Endothelial cell of umbilical vein (primary cell): Measurements from ENCODE around the gene BDH1. TPM values are rescaled to one million over a fixed set of nuclear protein-coding genes. Genes with fewer than 3 reads are reported as not detected.

Experiments used
- BruUV-seq: library from RNA; stranded (reverse); fragments of 400-500 nt; replicated peaks from 2 replicates; lab custom pipeline; 2021; lab: Mats Ljungman, UMichigan
- CTCF ChIA-PET: fragments of 300-600, 350-600 bp; sonication (Branson Sonifier 250); formaldehyde crosslinking; loops from one replicate; lab custom pipeline; 2021; ENCODE audit warnings: antibody characterized with exemption, inconsistent platforms; lab: Charles Lee
- POLR2A ChIA-PET: fragments of 300-600, 350-600 bp; sonication (Branson Sonifier 250); formaldehyde crosslinking; loops from one replicate; lab custom pipeline; 2021; ENCODE audit warnings: antibody characterized with exemption, inconsistent platforms; lab: Charles Lee
- DNase-seq: peaks from one replicate; pipeline ENCODE4 v3.0.0-alpha.2; 2011; ENCODE audit warnings: low read depth, low spot score
- FAIRE-seq: peaks from 2 replicates; lab custom pipeline; 2011; peaks lifted over from hg19 to GRCh38; lab: Jason Lieb, UNC
- H2AFZ ChIP-seq: 2 replicates; pipeline ENCODE4 v1.6.0; 2012; ENCODE audit warnings: low read depth, low read length, control low read depth, inconsistent platforms
- H3K27ac ChIP-seq: 2 replicates; pipeline ENCODE4 v1.5.1; 2011; ENCODE audit warnings: low read depth, mild to moderate bottlenecking, control low read depth, low read length, moderate library complexity; ENCODE audit not compliant: insufficient read depth
- H3K27me3 ChIP-seq, 2 experiments: 2 replicates each; pipeline versions ENCODE4 v1.6.0 to v1.6.1; 2011; ENCODE audit warnings: low read length in 2 of 2, mixed read lengths in 1 of 2; ENCODE audit not compliant: control insufficient read depth in 2 of 2, insufficient read depth in 2 of 2
- H3K36me3 ChIP-seq, 2 experiments: 2 replicates in 1 of 2; 3 replicates in 1 of 2; pipeline ENCODE4 v1.5.1; 2011; ENCODE audit warnings: low read length in 2 of 2, mild to moderate bottlenecking in 1 of 2, moderate library complexity in 1 of 2; ENCODE audit not compliant: control insufficient read depth in 2 of 2, insufficient read depth in 2 of 2; ENCODE audit errors: extremely low read depth in 1 of 2
- H3K4me1 ChIP-seq: 3 replicates; pipeline ENCODE4 v1.5.1; 2011; ENCODE audit warnings: mild to moderate bottlenecking, low read length; ENCODE audit not compliant: control insufficient read depth, insufficient read depth; ENCODE audit errors: extremely low read depth
- H3K4me2 ChIP-seq: 2 replicates; pipeline ENCODE4 v1.6.1; 2011; ENCODE audit warnings: low read length, control low read depth, mixed read lengths; ENCODE audit not compliant: insufficient read depth
- H3K4me3 ChIP-seq, 3 experiments: fragments of 200-600 bp in 1 of 3; sonication (generic), shearing (Covaris generic) in 1 of 3; replicated peaks in 1 of 3; 2 replicates each; pipeline ENCODE4 v1.5.1; 2011 to 2016; ENCODE audit warnings: control low read depth in 3 of 3, low read length in 3 of 3, mild to moderate bottlenecking in 2 of 3, inconsistent platforms in 1 of 3, low read depth in 1 of 3, moderate library complexity in 1 of 3; ENCODE audit not compliant: insufficient read depth in 1 of 3
- H3K79me2 ChIP-seq: 2 replicates; pipeline ENCODE4 v1.6.0; 2012; ENCODE audit warnings: low read length, inconsistent platforms; ENCODE audit not compliant: control insufficient read depth, insufficient read depth
- H3K9ac ChIP-seq: replicated peaks from 2 replicates; pipeline ENCODE3; 2011; ENCODE audit warnings: low read length, control low read depth; ENCODE audit not compliant: insufficient read depth; ENCODE audit errors: extremely low read depth
- H3K9me1 ChIP-seq: replicated peaks from 3 replicates; pipeline ENCODE4 v1.6.0; 2011; ENCODE audit warnings: mild to moderate bottlenecking, low read length; ENCODE audit not compliant: control insufficient read depth, insufficient read depth; ENCODE audit errors: extremely low read depth
- H3K9me3 ChIP-seq: replicated peaks from 2 replicates; pipeline ENCODE4 v1.5.1; 2012; ENCODE audit warnings: low read length, inconsistent platforms; ENCODE audit not compliant: control insufficient read depth, insufficient read depth
- H4K20me1 ChIP-seq: replicated peaks from 2 replicates; pipeline ENCODE3; 2011; ENCODE audit warnings: mild to moderate bottlenecking, low read length; ENCODE audit not compliant: control insufficient read depth, insufficient read depth; ENCODE audit errors: extremely low read depth
- EZH2 ChIP-seq: IDR thresholded peaks from 2 replicates; pipeline ENCODE4 v1.6.1; 2012; ENCODE audit warnings: borderline replicate concordance, low read depth, mild to moderate bottlenecking, moderate library complexity, low read length, inconsistent platforms; ENCODE audit not compliant: severe bottlenecking
- FOS ChIP-seq: IDR thresholded peaks from 2 replicates; pipeline ENCODE4 v1.6.1; 2011; ENCODE audit warnings: mild to moderate bottlenecking, low read length, moderate library complexity, borderline replicate concordance; ENCODE audit not compliant: insufficient read depth
- GATA2 ChIP-seq: IDR thresholded peaks from 2 replicates; pipeline ENCODE4 v1.7.0; 2011; ENCODE audit warnings: low read depth, mild to moderate bottlenecking, moderate library complexity, mixed read lengths, low read length; ENCODE audit not compliant: insufficient read length, insufficient read depth
- JUN ChIP-seq: IDR thresholded peaks from 2 replicates; pipeline ENCODE4 v1.6.1; 2011; ENCODE audit warnings: borderline replicate concordance, low read depth; ENCODE audit not compliant: insufficient read length, insufficient read depth
- MYC ChIP-seq: IDR thresholded peaks from one replicate; pipeline ENCODE4 v1.6.1; 2011; ENCODE audit warnings: mild to moderate bottlenecking, low read depth, low read length
- POLR2A ChIP-seq: IDR thresholded peaks from 2 replicates; pipeline ENCODE4 v1.6.1; 2012; ENCODE audit warnings: low read depth, mild to moderate bottlenecking, control low read depth, low read length
- POLR2AphosphoS5 ChIP-seq: IDR thresholded peaks from 2 replicates; pipeline ENCODE4 v1.6.1; 2012; ENCODE audit warnings: low read depth, mild to moderate bottlenecking, control low read depth, low read length, moderate library complexity; ENCODE audit not compliant: insufficient read depth
- dilution Hi-C: fragments of 300-500 bp; cut with MboI; formaldehyde crosslinking; loops from one replicate; pipeline ENCODE4 v1.15.0; 2019; ENCODE audit warnings: low sequenced_read_pairs; ENCODE audit not compliant: extremely low pct_ligation_motif_present
- intact Hi-C: fragments of 100-400 bp; cut with micrococcal nuclease; formaldehyde crosslinking; loops from one replicate; pipeline ENCODE4 v1.10.0; 2022
- polyA plus RNA-seq, 4 experiments: library from polyadenylated mRNA; depleted of rRNA in 3 of 4; stranded (reverse) in 3 of 4; unstranded in 1 of 4; fragments of >200 nt; gene quantifications; 2 replicates each; pipeline versions ENCODE4 v1.2.1 to v1.2.3, GENCODE V29; 2011 to 2012; ENCODE audit warnings: missing spikeins in 1 of 4
- total RNA-seq: library from RNA; stranded (reverse); gene quantifications from 2 replicates; pipeline ENCODE4 v1.2.3, GENCODE V29; 2021
- TF ChIP-seq, protein P1 (sequence below): IDR thresholded peaks from 2 replicates; pipeline ENCODE4 v1.6.1; 2011; ENCODE audit not compliant: insufficient read depth, insufficient read length
- TF ChIP-seq, protein P2 (sequence below), 2 donors: IDR thresholded peaks; 1 replicate in 1 of 2; 2 replicates in 1 of 2; pipeline ENCODE4 v1.5.1; 2011; ENCODE audit warnings: low read length in 2 of 2, mild to moderate bottlenecking in 2 of 2, moderate library complexity in 2 of 2, control low read depth in 1 of 2, inconsistent platforms in 1 of 2, low read depth in 1 of 2; ENCODE audit not compliant: insufficient read depth in 1 of 2; ENCODE audit errors: extremely low read depth in 1 of 2

BDH1 gene
- total and polyA plus RNA-seq, 2 donors (not counting 3 experiments of a cell fraction or from before 2014, with no cell fraction given): 6.9 to 12.2 TPM

DNA sequence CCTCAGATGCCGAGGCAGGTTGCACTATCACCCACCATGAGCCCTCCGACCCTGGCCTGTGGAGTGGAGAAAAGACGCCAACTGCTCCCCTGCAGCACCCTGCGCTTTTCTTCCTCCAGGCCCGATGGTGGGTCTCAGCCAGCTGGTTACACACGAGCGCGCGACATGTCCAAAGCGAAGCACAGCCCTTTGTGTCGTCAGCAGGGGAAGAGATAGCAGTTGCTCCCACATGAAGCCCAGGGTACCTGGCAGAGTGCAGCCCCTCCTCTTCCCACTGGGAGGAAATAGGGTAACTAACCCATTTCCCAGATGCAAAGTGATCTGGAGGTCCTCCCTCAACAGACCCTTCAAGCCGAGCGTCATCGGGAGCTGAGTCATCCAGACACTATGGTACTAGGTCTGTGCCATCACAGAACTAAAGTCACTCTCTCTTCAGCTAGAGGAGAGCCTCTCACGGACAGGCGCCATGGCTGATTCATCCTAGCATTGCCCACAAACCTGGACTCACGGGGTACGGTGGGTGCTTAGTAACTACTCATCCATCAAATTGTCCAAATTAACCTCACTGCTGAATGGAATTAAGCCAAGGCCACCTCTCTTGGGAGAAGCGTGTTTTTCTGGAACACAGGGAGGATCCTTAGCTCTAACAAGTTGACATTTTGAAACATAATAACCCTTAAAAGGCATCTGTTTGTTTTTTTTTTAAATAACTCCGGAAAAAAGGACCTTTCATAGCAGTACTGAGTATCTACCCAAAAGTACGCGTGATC lies 45.2 kb upstream of the BDH1 start:
- TF ChIP-seq FOS (no peak), JUN (no peak), POLR2AphosphoS5 (no peak), EZH2 (no peak), POLR2A (no peak), MYC (no peak), GATA2 (no peak)
- TF ChIP-seq, protein P1, sequence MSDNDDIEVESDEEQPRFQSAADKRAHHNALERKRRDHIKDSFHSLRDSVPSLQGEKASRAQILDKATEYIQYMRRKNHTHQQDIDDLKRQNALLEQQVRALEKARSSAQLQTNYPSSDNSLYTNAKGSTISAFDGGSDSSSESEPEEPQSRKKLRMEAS: no peak
- TF ChIP-seq, protein P2, sequence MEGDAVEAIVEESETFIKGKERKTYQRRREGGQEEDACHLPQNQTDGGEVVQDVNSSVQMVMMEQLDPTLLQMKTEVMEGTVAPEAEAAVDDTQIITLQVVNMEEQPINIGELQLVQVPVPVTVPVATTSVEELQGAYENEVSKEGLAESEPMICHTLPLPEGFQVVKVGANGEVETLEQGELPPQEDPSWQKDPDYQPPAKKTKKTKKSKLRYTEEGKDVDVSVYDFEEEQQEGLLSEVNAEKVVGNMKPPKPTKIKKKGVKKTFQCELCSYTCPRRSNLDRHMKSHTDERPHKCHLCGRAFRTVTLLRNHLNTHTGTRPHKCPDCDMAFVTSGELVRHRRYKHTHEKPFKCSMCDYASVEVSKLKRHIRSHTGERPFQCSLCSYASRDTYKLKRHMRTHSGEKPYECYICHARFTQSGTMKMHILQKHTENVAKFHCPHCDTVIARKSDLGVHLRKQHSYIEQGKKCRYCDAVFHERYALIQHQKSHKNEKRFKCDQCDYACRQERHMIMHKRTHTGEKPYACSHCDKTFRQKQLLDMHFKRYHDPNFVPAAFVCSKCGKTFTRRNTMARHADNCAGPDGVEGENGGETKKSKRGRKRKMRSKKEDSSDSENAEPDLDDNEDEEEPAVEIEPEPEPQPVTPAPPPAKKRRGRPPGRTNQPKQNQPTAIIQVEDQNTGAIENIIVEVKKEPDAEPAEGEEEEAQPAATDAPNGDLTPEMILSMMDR (IDR thresholded peaks at IDR 0.05; ENCODE audit: extremely low read depth in 1 of 2, insufficient read depth in 1 of 2, low read depth in 1 of 2, low read length in 2 of 2): no peak
- Histone ChIP-seq H3K36me3 (no peaks in the 10 kb centered on the region), H3K9ac (no peak overlapping the region), H3K9me1 (no peaks in the 10 kb centered on the region), H3K4me3 (no peak overlapping the region), H3K79me2 (no peaks in the 10 kb centered on the region), H4K20me1 (no peaks in the 10 kb centered on the region), H3K27ac (no peak overlapping the region), H3K9me3 (no peaks in the 10 kb centered on the region), H3K27me3 (peaks cover 0 to 2% of the 10 kb centered on the region in 2 experiments), H2AFZ (no peak overlapping the region), H3K4me1 (no peaks in the 10 kb centered on the region), H3K4me2 (no peak overlapping the region)
- CTCF ChIA-PET: interaction anchor here (2.1 to 5.0 kb wide), 3 partner anchors 10 to 18 kb away, joined by 21 to 70 read pairs (median 41); no protein-coding TSS in a partner anchor
- DNase-seq (no peak), FAIRE-seq (no peak)
- POLR2A ChIA-PET: no interaction called here
- dilution Hi-C loops: no loop called here
- intact Hi-C loops: no loop called here
- no TSS peak for BruUV-seq
